Activated naive CD8-positive, alpha-beta T cell treated with anti-CD3 and anti-CD28 coated beads, Interleukin-2, amount 10 ng/mL, durations not matched to agents 7 days and 5 days (primary cell): Measurements from ENCODE around the gene TMEM132D. TPM values are rescaled to one million over a fixed set of nuclear protein-coding genes. Genes with fewer than 3 reads are reported as not detected.

ENCODE experiments used
- ATAC-seq: fragments of 150-1000 bp; cut with Tn5 transposase; one replicate; pipeline ENCODE4 v1.10.0; 2021; ENCODE audit warnings: low read depth, moderate library complexity
- POLR2A ChIA-PET: fragments of 350-600 bp; sonication (Branson Sonifier 250); formaldehyde crosslinking; loops from one replicate; lab custom pipeline; 2021; ENCODE audit warnings: antibody characterized with exemption; lab: Charles Lee
- DNase-seq: peaks from one replicate; pipeline ENCODE4 v3.0.0; 2021
- H3K27ac Mint-ChIP-seq: one replicate; pipeline ENCODE4 v1.8.0; 2022; ENCODE audit warnings: mild to moderate bottlenecking, mixed read lengths
- H3K27me3 Mint-ChIP-seq: one replicate; pipeline ENCODE4 v1.8.0; 2022; ENCODE audit warnings: mild to moderate bottlenecking, moderate library complexity, mixed read lengths
- H3K36me3 Mint-ChIP-seq: one replicate; pipeline ENCODE4 v1.8.0; 2021; ENCODE audit warnings: mild to moderate bottlenecking, mixed read lengths
- H3K4me1 Mint-ChIP-seq: one replicate; pipeline ENCODE4 v1.8.0; 2021; ENCODE audit warnings: mixed read lengths
- H3K4me3 Mint-ChIP-seq: one replicate; pipeline ENCODE4 v1.8.0; 2022; ENCODE audit warnings: mild to moderate bottlenecking, moderate library complexity, mixed read lengths
- H3K9me3 Mint-ChIP-seq: one replicate; pipeline ENCODE4 v1.8.0; 2021; ENCODE audit warnings: mixed read lengths
- total RNA-seq, 2 experiments: library from RNA; stranded (reverse); gene quantifications; one replicate each; pipeline ENCODE4 v1.2.3, GENCODE V29; 2021

The TMEM132D gene
- total RNA-seq, 2 experiments from 2014 or later: not detected

DNA sequence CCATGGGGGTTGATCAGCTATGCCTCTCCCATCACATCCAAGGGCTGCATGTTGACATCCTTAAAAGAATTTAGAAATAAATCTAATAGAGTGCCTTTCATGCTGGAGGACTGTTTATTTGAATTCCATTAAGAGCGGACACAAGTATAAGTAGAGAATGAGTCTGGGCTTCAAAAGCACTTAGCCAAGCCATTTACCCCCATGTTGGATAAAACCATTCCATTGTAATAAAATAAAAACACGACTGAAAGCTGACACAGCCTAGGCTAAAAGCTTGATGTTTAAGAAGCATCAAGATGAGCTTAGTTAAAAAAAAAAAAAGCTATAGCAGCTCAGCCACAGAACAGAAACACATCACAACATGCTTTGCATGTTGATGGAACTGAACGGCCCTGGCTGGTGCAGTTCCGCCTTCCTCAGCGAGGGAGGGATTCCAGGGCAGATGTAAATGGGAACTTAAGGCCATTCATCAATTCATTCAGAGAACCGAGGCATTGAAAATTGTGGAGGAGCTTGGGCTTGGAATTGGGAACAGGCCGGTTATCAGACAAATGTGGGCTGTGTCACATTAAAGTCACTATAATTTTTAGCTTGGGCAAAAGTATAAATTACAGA lies 41.2 kb downstream of the TMEM132D start:
- Mint-ChIP-seq H3K9me3 (peaks cover 6% of the 10 kb centered on the region), H3K4me1 (no peaks in the 10 kb centered on the region), H3K36me3 (no peaks in the 10 kb centered on the region), H3K27ac (no peak overlapping the region), H3K27me3 (no peaks in the 10 kb centered on the region), H3K4me3 (no peak overlapping the region)
- DNase-seq (no peak), ATAC-seq (no peak)
- POLR2A ChIA-PET: no interaction called here

DNA sequence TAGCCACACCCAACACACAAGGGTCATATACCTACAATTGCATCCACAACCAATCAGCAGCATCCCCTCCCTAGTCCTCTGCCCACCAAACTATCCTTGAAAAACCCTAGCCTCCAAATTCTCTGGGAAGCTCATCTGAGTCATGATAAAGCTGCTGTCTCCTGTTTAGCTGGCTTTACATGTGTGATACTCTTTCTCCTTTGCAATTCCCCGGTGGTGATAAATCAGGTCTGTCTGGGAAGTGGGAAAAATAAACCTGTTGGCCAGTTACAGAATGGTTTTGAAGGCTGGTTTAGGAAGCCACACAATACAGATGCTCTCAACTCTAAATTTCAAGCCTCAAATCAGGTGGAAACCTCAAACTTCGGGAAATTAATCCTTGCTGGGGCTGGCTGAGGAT lies 41.9 kb downstream of the TMEM132D start:
- Mint-ChIP-seq H3K4me3 (no peak overlapping the region), H3K4me1 (no peaks in the 10 kb centered on the region), H3K9me3 (peaks cover 5% of the 10 kb centered on the region), H3K27ac (no peak overlapping the region), H3K36me3 (no peaks in the 10 kb centered on the region), H3K27me3 (no peaks in the 10 kb centered on the region)
- ATAC-seq (no peak), DNase-seq (no peak)
- POLR2A ChIA-PET: no interaction called here

DNA sequence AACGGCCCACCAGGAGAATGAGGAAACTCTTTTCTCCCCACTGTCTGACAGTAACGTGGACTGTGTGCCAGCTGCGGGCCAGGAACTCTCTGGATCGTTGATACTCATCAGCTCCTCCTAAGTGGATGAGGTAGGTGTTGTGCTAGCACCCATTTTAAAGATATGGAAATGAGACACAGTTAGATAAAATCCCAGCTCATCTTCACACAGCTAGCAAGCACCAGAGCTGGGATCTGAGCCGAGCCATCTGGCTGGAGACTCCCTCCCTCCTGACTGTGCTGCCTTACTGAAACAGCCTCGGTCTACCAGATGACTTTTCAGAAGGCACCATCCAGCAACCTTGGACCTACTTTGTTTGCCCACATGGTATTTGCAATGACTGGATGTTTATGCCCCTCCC lies 49.2 kb downstream of the TMEM132D start:
- ATAC-seq: no peak
- H3K27me3 Mint-ChIP-seq: no peaks in the 10 kb centered on the region

DNA sequence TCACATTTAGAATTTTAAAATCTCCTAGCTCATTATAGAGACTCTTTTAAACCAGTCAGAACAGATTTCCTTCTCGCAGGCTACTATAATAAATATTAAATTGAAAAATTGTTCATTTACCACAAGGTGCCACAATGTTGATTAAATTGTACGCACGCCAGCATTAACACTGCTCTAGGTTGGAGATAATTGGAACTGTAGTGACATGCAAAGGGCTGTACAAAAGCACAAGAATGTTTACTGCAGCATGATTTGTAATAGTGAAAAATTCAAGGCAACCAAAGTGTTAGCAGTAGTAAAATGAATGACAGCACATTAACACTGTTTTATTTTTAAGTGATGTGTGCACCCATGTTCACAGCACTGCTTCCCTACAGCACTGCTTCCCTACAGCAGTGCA lies 52.5 kb downstream of the TMEM132D start:
- Mint-ChIP-seq H3K4me3 (no peak overlapping the region), H3K27me3 (no peaks in the 10 kb centered on the region), H3K4me1 (no peaks in the 10 kb centered on the region), H3K27ac (no peak overlapping the region), H3K36me3 (no peaks in the 10 kb centered on the region), H3K9me3 (no peaks in the 10 kb centered on the region)
- no peak for ATAC-seq
- no peak for DNase-seq
- POLR2A ChIA-PET: no interaction called here

More for the DNA sequence above, 49.2 kb downstream of the TMEM132D start:
- Mint-ChIP-seq H3K9me3 (no peaks in the 10 kb centered on the region), H3K27ac (no peak overlapping the region), H3K36me3 (no peaks in the 10 kb centered on the region), H3K4me3 (no peak overlapping the region), H3K4me1 (no peaks in the 10 kb centered on the region)
- POLR2A ChIA-PET: no interaction called here
- no peak for DNase-seq

DNA sequence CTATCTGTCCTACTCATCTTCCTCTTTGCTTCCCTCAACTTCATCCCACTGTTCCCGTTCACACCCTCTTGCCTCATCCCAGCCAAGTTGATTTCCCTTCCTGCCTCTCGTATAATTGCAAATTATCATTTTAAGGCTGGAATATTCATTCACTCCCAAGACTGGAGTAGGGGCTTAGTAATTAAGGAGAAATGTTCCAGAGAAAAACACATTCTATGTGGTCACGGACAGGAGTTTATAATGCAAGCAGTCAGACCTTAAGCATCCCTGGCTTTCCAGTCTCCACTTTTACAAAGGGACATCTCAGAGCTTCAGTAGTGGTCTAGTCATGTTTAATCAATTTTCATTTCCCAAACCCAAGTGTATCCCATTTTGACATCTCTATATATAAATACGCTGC lies 54.9 kb downstream of the TMEM132D start:
- Mint-ChIP-seq H3K4me1 (no peaks in the 10 kb centered on the region), H3K9me3 (no peaks in the 10 kb centered on the region), H3K36me3 (no peaks in the 10 kb centered on the region), H3K27me3 (no peaks in the 10 kb centered on the region), H3K4me3 (no peak overlapping the region), H3K27ac (no peak overlapping the region)
- no peak for ATAC-seq
- POLR2A ChIA-PET: no interaction called here
- no peak for DNase-seq

DNA sequence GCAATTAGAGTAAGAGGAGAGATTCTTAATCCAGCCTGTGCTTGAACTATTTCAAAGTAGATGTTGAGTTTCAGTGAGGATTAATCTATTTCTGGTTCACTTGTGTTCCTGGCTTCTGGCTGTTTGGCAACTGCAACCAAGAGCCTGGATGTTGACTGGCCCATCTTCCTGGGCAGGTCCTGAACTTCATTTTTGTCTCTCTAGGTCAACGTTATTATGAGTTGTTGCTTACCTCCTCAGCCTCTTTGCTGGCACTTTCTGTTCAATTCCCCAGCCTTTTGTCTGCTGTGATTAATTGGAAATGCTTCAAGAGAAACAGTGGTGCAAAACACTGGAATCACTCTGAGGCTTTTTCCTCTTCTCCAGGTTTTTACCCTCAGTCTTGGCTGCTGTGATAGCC lies 56.8 kb downstream of the TMEM132D start:
- Mint-ChIP-seq H3K9me3 (no peaks in the 10 kb centered on the region), H3K27me3 (no peaks in the 10 kb centered on the region), H3K27ac (no peak overlapping the region), H3K4me3 (no peak overlapping the region), H3K4me1 (no peaks in the 10 kb centered on the region), H3K36me3 (no peaks in the 10 kb centered on the region)
- POLR2A ChIA-PET: no interaction called here
- no peak for ATAC-seq
- DNase-seq: no peak

DNA sequence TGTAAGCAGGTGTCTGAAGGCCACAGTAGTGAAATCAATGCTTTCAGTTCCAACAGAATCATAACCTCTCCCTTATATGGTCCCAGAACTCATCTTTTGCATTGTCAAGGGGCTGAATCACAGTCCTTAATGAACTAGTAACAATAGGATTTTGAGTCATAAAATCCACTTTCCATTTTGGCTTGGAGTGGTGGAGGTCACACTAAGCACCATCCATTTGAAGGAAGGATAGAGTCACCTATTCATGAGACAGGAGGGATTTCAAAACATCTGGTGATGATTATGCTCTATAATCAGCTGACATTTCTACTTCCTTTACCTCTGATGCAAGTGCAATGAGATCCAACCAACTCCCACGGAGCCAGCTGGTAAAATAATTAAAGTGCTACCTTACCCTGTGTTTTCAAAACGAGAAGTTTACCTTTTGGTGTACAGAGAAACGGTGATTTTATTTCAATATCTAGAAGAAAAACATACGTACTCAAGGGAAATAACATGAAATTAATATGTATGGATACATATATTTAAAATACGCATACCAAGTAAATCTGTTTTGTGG lies 59.1 kb downstream of the TMEM132D start:
- no peak overlapping the region for H3K4me3 Mint-ChIP-seq
- no peaks in the 10 kb centered on the region for H3K4me1 Mint-ChIP-seq

DNA sequence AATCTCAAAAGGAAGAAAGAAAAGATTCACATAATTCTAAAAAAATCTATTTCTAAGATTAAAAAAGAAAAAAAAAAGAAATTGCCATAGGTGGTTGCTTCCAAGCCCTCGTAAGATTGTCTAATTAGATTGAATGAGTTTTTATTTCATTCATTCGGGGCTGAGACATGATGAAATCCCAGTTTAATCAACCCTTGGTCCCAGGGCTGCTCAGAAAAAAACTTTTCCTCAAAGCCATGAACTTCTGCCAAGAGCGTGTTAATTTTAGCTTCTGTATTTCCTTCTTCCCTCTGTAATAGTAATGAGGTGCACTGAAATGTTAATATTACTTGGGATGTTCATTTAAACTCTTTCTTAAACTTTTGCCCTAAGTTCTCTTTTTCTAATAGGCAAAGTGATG lies 62.6 kb downstream of the TMEM132D start:
- Mint-ChIP-seq H3K27me3 (no peaks in the 10 kb centered on the region), H3K27ac (no peak overlapping the region), H3K4me1 (no peaks in the 10 kb centered on the region), H3K36me3 (no peaks in the 10 kb centered on the region), H3K9me3 (no peaks in the 10 kb centered on the region), H3K4me3 (no peak overlapping the region)
- ATAC-seq (no peak), DNase-seq (no peak)
- POLR2A ChIA-PET: no interaction called here

More for the DNA sequence above, 59.1 kb downstream of the TMEM132D start:
- Mint-ChIP-seq H3K27ac (no peak overlapping the region), H3K9me3 (no peaks in the 10 kb centered on the region), H3K27me3 (no peaks in the 10 kb centered on the region), H3K36me3 (no peaks in the 10 kb centered on the region)
- ATAC-seq (no peak), DNase-seq (no peak)
- POLR2A ChIA-PET: no interaction called here

DNA sequence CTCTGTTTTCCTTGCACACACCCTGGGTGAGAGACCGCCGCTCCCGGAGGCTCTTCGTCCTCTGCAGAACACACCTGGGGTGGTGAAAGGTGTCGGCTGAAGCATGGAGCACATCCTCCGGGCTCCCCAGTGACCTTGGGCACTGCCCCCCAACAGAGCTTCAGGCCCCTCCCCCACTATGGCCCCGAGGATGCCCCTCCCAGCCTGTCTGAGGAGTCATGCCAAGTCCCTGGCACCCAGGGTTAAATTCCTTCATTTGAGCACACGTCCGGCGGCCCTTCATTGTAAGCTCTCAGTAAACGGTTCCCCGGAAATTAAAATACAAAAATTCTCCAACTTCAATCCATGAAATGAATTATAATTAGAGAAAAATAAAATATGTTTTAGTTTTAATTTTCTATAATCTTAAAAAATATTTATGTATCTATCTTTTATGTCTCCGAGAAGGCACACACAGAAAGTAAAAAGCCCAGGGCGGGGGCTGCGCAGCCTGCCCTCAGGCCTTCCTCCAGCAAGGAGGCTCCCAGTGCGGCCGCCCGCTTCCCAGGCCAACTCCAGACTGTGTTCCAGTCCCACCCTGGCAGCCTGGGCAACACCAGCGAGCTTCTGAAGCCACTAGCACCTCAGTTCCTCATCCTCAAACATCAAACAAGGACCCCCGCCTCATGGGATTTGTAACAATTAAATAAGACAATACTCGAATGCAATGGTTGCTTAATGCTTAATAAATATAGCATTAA lies 63.5 kb downstream of the TMEM132D start:
- H3K9me3 Mint-ChIP-seq: no peaks in the 10 kb centered on the region
- H3K27ac Mint-ChIP-seq: no peak overlapping the region
- no peak for DNase-seq
- POLR2A ChIA-PET: no interaction called here
- no peaks in the 10 kb centered on the region for H3K4me1 Mint-ChIP-seq
- no peaks in the 10 kb centered on the region for H3K36me3 Mint-ChIP-seq
- no peaks in the 10 kb centered on the region for H3K27me3 Mint-ChIP-seq
- H3K4me3 Mint-ChIP-seq: no peak overlapping the region
- ATAC-seq: no peak

DNA sequence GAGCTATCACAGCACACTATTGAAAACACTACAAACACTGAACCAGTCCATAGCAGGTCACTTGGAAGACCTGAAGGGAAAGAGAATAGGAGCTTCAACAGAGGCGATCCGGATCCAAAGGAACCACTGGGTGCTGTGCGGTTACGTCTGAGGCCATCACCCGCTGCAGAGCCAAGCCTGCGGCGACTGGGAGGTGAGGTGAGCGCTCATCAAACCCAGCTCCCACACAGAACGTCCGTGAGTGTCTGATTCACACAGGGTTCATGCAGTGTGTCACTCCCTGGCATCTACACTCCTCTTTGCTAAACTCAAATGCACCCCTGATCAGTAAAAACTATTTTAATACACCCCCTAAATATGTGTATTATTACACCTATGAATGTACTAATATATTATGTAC lies 64.1 kb downstream of the TMEM132D start:
- ATAC-seq (no peak), DNase-seq (no peak)
- H3K4me3 Mint-ChIP-seq: no peak overlapping the region
- no peak overlapping the region for H3K27ac Mint-ChIP-seq
- no peaks in the 10 kb centered on the region for H3K27me3 Mint-ChIP-seq
- POLR2A ChIA-PET: no interaction called here
- no peaks in the 10 kb centered on the region for H3K4me1 Mint-ChIP-seq
- H3K36me3 Mint-ChIP-seq: no peaks in the 10 kb centered on the region
- no peaks in the 10 kb centered on the region for H3K9me3 Mint-ChIP-seq

DNA sequence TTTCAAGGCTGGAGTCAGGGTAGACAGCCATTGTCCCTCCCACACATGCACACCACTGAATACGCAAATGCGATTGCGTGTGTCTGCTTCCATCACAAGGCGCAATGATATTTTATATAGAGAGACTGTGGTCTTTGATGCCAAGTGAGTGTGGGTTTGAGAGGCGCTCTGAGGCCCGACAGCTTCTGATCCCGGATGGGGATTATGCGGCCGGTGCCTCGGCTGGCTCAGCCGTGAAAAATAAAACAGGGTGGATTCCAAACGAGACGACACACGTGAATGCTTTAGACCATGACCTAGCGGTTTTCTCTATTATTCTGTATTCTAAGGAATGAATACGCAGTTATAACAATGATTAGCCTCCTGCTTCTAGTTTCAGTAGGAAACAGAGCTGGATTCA lies 72.5 kb downstream of the TMEM132D start:
- no peak for DNase-seq
- Mint-ChIP-seq H3K36me3 (no peaks in the 10 kb centered on the region), H3K9me3 (no peaks in the 10 kb centered on the region), H3K27ac (no peak overlapping the region), H3K27me3 (no peaks in the 10 kb centered on the region), H3K4me3 (no peak overlapping the region), H3K4me1 (no peaks in the 10 kb centered on the region)
- POLR2A ChIA-PET: no interaction called here
- ATAC-seq: no peak

DNA sequence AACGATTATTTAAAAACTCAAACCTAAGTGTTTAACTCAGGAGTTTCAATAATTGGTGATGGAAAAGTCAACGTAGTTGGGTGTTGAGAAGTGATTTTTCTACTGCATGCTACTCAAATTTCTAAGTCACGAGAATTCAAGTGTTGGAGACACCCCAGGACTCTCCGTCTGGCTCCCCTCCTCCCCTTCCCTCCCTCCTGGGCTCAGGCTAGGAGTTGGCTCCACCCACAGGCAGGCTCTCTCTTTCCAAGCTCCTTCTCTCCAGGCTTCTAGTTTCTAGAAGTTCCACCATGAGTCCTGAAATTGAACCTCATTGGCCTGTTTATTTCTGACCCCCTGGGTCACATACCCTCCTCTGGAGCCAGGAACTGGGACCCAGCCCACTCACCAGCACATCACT lies 73.0 kb downstream of the TMEM132D start:
- Mint-ChIP-seq H3K4me3 (no peak overlapping the region), H3K4me1 (no peaks in the 10 kb centered on the region), H3K27me3 (no peaks in the 10 kb centered on the region), H3K9me3 (no peaks in the 10 kb centered on the region), H3K27ac (no peak overlapping the region), H3K36me3 (no peaks in the 10 kb centered on the region)
- POLR2A ChIA-PET: no interaction called here
- ATAC-seq (no peak), DNase-seq (no peak)

DNA sequence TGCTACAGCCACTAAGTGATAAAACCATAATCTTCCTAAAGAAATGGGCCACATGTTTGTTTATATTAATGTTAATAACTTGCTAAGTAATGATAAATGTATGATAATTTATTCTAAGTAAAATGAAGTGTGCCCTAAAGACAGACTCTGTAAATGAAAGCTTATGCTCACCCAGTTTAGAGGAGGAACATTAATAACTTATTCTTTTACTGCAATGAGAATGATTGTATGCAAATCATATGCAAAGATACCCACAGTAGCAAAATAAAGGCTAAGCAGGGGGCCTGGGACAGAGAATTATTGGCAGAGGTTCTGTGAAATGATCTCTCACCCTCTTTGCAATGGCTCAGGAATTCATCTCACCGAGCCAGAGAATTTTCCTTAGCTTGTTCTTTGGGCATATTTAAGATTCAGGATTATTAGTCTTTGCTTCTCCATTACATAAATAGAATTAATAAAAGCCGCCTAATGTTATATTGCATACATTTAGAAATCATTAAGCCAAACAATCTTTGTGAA lies 75.9 kb downstream of the TMEM132D start:
- ATAC-seq (no peak), DNase-seq (no peak)
- POLR2A ChIA-PET: no interaction called here
- Mint-ChIP-seq H3K36me3 (no peaks in the 10 kb centered on the region), H3K4me3 (no peak overlapping the region), H3K4me1 (no peaks in the 10 kb centered on the region), H3K27ac (no peak overlapping the region), H3K27me3 (no peaks in the 10 kb centered on the region), H3K9me3 (peaks cover 2% of the 10 kb centered on the region)
